BE2C (cell line): ENCODE measurements around the gene CSNK2A1.

Experiments used
- DNase-seq: peaks from one replicate; pipeline ENCODE4 v3.0.0-alpha.2; 2020
- H3K27me3 ChIP-seq: fragments of 250-450 bp; sonication (Bioruptor Pico); 2 replicates; pipeline ENCODE4 v1.5.1; 2020; ENCODE audit warnings: mild to moderate bottlenecking
- H3K36me3 ChIP-seq: fragments of 250-450 bp; sonication (Bioruptor Pico); 2 replicates; pipeline ENCODE4 v1.5.1; 2020; ENCODE audit warnings: mild to moderate bottlenecking
- H3K4me1 ChIP-seq: fragments of 250-450 bp; sonication (Bioruptor Pico); 2 replicates; pipeline ENCODE4 v1.5.1; 2020
- H3K4me3 ChIP-seq: 2 replicates; pipeline ENCODE4 v1.5.1; 2011; ENCODE audit warnings: low read depth, low read length
- H3K9me3 ChIP-seq: fragments of 250-450 bp; sonication (Bioruptor Pico); 2 replicates; pipeline ENCODE4 v1.5.1; 2020
- TF ChIP-seq, protein P1 (sequence below): IDR thresholded peaks from 2 replicates; pipeline ENCODE4 v1.5.1; 2012; ENCODE audit warnings: mild to moderate bottlenecking, low read depth, low read length

The CSNK2A1 gene

DNA sequence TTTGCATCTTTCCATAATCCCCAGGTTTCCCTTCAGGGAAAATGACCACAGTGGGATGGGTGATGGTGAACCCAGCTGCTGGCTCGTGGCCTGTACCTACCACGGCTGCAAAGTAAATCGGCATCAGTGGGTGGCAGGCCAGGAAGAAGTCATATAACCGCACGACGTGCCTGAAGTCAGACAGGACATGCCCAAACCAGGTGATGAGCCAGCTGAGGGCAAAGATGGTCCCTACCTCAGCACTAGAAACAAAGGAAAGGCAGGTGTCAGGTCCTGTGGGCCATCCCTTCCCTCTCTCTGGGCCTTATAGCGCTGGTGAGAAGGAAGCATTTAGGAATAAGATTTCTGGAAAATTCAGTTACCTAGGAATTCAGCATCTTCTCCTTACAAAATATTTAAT lies 103.4 kb downstream of the CSNK2A1 start:
- Histone ChIP-seq H3K27me3 (no peaks in the 10 kb centered on the region), H3K4me1 (no peaks in the 10 kb centered on the region), H3K36me3 (peaks cover 14% of the 10 kb centered on the region), H3K4me3 (no peak overlapping the region), H3K9me3 (no peaks in the 10 kb centered on the region)
- no peak for DNase-seq
- TF ChIP-seq, protein P1, sequence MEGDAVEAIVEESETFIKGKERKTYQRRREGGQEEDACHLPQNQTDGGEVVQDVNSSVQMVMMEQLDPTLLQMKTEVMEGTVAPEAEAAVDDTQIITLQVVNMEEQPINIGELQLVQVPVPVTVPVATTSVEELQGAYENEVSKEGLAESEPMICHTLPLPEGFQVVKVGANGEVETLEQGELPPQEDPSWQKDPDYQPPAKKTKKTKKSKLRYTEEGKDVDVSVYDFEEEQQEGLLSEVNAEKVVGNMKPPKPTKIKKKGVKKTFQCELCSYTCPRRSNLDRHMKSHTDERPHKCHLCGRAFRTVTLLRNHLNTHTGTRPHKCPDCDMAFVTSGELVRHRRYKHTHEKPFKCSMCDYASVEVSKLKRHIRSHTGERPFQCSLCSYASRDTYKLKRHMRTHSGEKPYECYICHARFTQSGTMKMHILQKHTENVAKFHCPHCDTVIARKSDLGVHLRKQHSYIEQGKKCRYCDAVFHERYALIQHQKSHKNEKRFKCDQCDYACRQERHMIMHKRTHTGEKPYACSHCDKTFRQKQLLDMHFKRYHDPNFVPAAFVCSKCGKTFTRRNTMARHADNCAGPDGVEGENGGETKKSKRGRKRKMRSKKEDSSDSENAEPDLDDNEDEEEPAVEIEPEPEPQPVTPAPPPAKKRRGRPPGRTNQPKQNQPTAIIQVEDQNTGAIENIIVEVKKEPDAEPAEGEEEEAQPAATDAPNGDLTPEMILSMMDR = no peak

DNA sequence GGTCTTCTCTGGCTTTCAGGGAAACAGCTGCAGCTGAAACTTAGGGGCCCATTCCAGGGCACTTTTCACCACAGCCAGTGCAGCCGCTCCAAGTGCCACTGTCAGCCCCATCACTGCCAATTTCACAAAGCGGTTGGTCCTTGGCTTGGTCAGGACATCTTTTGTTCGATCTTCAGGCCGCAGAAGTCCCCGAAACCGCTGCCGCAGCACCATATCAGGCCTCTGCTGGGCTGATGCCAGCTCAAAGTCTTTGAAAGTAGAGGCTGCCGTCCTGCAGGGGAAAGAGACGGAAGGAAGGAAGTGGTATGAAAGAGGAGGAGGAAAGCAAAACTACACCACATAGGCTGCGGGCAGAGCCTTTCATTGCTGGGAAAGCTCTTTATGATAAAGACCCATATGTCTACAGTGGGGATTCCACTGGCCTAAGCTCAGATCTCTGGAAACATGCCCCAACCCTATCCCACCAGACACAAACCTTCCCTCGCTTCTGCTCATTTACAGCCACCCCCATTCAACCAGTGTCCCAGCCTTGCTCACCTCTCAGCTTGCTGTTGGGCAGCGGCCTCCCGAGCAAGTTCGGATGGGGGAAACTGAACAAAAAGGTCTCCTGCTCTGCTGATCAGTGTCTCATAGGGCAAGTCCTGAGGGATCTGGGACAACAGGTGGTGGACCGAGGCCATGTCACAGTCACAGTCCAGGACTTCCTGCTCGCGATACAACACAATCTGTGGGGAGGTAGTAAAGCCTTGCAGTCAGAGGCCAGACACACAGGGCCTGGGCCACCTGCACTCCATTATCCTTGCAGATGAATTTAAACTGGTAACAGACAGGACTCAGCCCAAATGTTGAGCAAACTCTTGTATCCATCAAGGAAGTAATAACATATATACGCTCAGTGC lies 104.8 kb downstream of the CSNK2A1 start:
- Histone ChIP-seq H3K4me1 (no peaks in the 10 kb centered on the region), H3K27me3 (no peaks in the 10 kb centered on the region), H3K36me3 (peaks cover 14% of the 10 kb centered on the region), H3K4me3 (no peak overlapping the region), H3K9me3 (no peaks in the 10 kb centered on the region)
- no peak for DNase-seq
- TF ChIP-seq, protein P1 = no peak

DNA sequence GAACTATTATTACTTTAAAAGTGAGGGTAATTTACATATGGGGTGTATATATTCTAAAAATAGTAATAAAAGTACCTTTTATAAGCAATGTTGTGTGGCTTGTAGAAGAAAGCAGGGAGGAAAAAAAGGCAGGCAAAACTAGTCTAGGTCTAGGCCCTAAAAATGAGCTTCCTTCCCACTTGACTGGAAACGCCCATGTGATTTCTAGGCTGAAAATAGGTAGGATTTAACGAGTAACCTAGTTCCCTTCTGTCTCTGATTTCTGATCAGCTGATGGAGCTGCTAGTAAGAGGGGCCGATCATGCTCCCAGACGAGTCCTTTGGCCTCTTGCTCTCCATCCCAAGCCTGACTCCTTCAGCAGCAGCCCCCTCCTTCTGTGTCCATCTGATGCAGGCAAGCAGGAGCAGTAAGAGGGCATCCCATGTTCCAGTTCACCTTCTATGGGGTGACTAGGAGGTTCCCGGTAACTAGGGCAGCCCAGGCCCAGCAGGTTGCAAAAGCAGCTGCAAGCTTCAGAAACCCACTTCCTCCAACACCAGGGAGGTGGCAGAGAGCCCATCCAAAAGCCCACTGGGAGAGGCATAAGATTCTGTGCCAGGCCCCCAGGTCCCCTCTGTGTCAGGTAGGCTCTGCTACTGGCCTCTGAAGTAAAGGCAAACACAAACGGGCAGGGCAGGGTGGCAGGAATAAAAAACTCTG lies 105.7 kb downstream of the CSNK2A1 start:
- Histone ChIP-seq H3K9me3 (no peaks in the 10 kb centered on the region), H3K27me3 (no peaks in the 10 kb centered on the region), H3K4me3 (no peak overlapping the region), H3K4me1 (no peaks in the 10 kb centered on the region), H3K36me3 (peaks cover 14% of the 10 kb centered on the region)
- no peak for DNase-seq
- TF ChIP-seq, protein P1 = no peak

DNA sequence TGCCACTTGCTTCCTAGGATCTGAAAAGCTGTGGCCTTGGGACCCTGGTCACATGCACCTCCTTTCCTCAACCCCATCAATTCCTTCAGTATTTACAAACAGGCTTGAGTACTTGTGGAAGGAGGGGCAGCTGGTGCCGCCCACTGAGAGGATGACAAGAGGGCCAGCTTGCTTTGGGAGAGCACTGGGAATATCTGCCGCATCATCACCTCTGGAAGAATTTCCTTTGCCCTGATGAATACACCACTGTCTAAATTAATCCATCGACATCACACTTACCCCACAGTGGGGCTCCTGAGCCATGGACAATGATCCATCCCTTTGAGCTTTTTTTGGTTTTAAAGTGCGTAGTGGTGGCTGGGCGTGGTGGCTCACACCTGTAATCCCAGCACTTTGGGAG lies 107.1 kb downstream of the CSNK2A1 start:
- Histone ChIP-seq H3K4me3 (no peak overlapping the region), H3K4me1 (no peaks in the 10 kb centered on the region), H3K36me3 (peaks cover 14% of the 10 kb centered on the region), H3K9me3 (no peaks in the 10 kb centered on the region), H3K27me3 (no peaks in the 10 kb centered on the region)
- TF ChIP-seq, protein P1 = no peak
- DNase-seq = no peak

DNA sequence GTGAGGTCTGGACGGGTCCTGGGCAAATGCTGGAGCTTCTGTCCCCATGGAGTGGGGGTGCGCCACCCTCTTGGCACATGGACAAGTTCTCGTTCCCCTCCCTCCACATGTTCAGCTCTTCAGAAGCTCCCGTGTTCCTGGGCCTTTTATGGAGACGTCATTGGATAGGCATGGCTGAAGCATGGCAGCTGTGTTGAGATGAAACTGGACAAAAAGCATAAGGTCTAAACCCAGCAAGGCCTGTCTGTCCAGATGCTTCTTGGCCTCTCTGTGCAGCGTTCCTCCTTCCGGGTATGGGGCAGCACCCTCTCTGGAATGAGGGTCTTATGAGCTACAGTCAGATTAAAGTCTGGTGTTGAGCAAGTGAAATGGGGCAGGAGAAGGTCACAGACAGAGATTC lies 108.0 kb downstream of the CSNK2A1 start:
- TF ChIP-seq, protein P1 = no peak
- H3K27me3 ChIP-seq = no peaks in the 10 kb centered on the region
- no peaks in the 10 kb centered on the region for H3K4me1 ChIP-seq
- peaks cover 10% of the 10 kb centered on the region; the same call in 1 of the 2 replicates for H3K36me3 ChIP-seq
- H3K4me3 ChIP-seq = no peak overlapping the region
- no peak for DNase-seq
- H3K9me3 ChIP-seq = no peaks in the 10 kb centered on the region
